Thyroid gland (tissue), 4 donors: ENCODE data around the gene ABHD8. TPM values are rescaled to one million over a fixed set of nuclear protein-coding genes. Genes with fewer than 3 reads are reported as not detected.

ENCODE experiments used
- DNase-seq, 2 donors: peaks; one replicate each; pipeline ENCODE4 v3.0.0-alpha.2; 2019
- H3K27ac ChIP-seq, 3 donors: fragments of 200-600 bp; sonication (generic); 1 replicate in 2 of 3; 2 replicates in 1 of 3; pipeline ENCODE4 v1.5.1; 2016 to 2019; ENCODE audit warnings: mild to moderate bottlenecking in 1 of 3, moderate library complexity in 1 of 3
- H3K27me3 ChIP-seq: fragments of 200-600 bp; sonication (generic); one replicate; pipeline ENCODE4 v1.5.1; 2019
- H3K36me3 ChIP-seq, 2 donors: fragments of 200-600 bp; sonication (generic); one replicate each; pipeline ENCODE4 v1.5.1; 2016 to 2019
- H3K4me1 ChIP-seq, 2 donors: fragments of 200-600 bp; sonication (generic); one replicate each; pipeline ENCODE4 v1.5.1; 2017 to 2019
- H3K4me3 ChIP-seq, 3 donors: fragments of 200-600 bp; sonication (generic); replicated peaks in 1 of 3; 1 replicate in 2 of 3; 2 replicates in 1 of 3; pipeline ENCODE4 v1.5.1; 2016; ENCODE audit warnings: mild to moderate bottlenecking in 1 of 3
- H3K9me3 ChIP-seq: fragments of 200-600 bp; sonication (generic); one replicate; pipeline ENCODE4 v1.5.1; 2017
- CTCF ChIP-seq, 6 experiments: fragments of 200-600 bp in 3 of 6; fragments of 450-650 bp in 3 of 6; sonication (generic) in 3 of 6; IDR thresholded peaks; one replicate each; pipeline ENCODE4 v1.5.1; 2016 to 2019; ENCODE audit warnings: antibody characterized with exemption in 6 of 6, mild to moderate bottlenecking in 2 of 6, inconsistent platforms in 1 of 6, moderate library complexity in 1 of 6
- POLR2A ChIP-seq, 2 donors: fragments of 450-650 bp; IDR thresholded peaks; one replicate each; pipeline ENCODE4 v1.6.1; 2017; ENCODE audit warnings: antibody characterized with exemption in 2 of 2, mild to moderate bottlenecking in 2 of 2, moderate library complexity in 1 of 2
- WGBS, 2 donors: methylation state at CpG; one replicate each; pipeline ENCODE4 v1.1.5; 2017; 5-methylcytosine and 5-hydroxymethylcytosine counted together
- intact Hi-C: fragments of 100-400 bp; cut with DNase I; formaldehyde crosslinking; loops from one replicate; pipeline ENCODE4 v1.15.1; 2023
- total RNA-seq, 4 donors: library from RNA; depleted of rRNA; stranded (reverse); fragments of >200 nt; gene quantifications; one replicate each; pipeline ENCODE4 v1.2.3, GENCODE V29; 2016

The ABHD8 gene
- total RNA-seq, 4 donors from 2014 or later: 14.4 to 31.2 (median 23.3) TPM

- H3K9me3 ChIP-seq: no peaks in the 10 kb centered on the region
- peaks cover 38 to 40% of the 10 kb centered on the region in 2 donors for H3K4me1 ChIP-seq
- no peaks in the 10 kb centered on the region for H3K27me3 ChIP-seq
- peak in 1 of 2 donors; percentile 57 for TF ChIP-seq POLR2A (IDR thresholded peaks at IDR 0.05)
- TF ChIP-seq CTCF (IDR thresholded peaks at IDR 0.05): no peak
- peak; percentile 100 for DNase-seq
- 0 to 1% methylated on average over 34 to 36 of the region's 46 CpGs for WGBS, 2 donors
- peaks cover 4 to 7% of the 10 kb centered on the region in 2 donors for H3K36me3 ChIP-seq
- H3K27ac ChIP-seq: peak within 1 kb of the TSS in 2 of 3 donors; percentile 27 to 55
- intact Hi-C loops: no loop called here
- peak within 1 kb of the TSS; percentile 77 to 81 (median 78) for H3K4me3 ChIP-seq
These were observed 6.2 kb upstream of the ABHD8 start, which contains the start of gene DDA1 for GRCh38 chr19:17309198-17309964. Gene DDA1 (plus strand): TSS chr19:17309563. CDS start chr19:17309655, 92 bp downstream.

GRCh38 chr19:17307876-17308377 lies 4.7 kb upstream of the ABHD8 start:
- no peaks in the 10 kb centered on the region for H3K36me3 ChIP-seq
- H3K27ac ChIP-seq: no peak overlapping the region
- no peak overlapping the region for H3K4me3 ChIP-seq
- peaks cover 48 to 51% of the 10 kb centered on the region in 2 donors for H3K4me1 ChIP-seq
- TF ChIP-seq CTCF (IDR thresholded peaks at IDR 0.05): no peak
- DNase-seq: no peak
- 84 to 87% methylated on average over 8 of the region's 8 CpGs for WGBS, 2 donors
- no peaks in the 10 kb centered on the region for H3K27me3 ChIP-seq
- intact Hi-C loops: no loop called here
- no peaks in the 10 kb centered on the region for H3K9me3 ChIP-seq

- Histone ChIP-seq H3K36me3 (no peaks in the 10 kb centered on the region), H3K27ac (peak overlapping the region; percentile 90 to 91 (median 90)), H3K4me3 (peak overlapping the region; percentile 37 to 57 (median 55)), H3K9me3 (no peaks in the 10 kb centered on the region), H3K4me1 (peaks cover 49 to 51% of the 10 kb centered on the region in 2 donors), H3K27me3 (no peaks in the 10 kb centered on the region)
- intact Hi-C loops: no loop called here
- TF ChIP-seq POLR2A (IDR thresholded peaks at IDR 0.05) (no peak), CTCF (IDR thresholded peaks at IDR 0.05) (no peak)
- 10 to 31% methylated on average over 6 to 18 of the region's 28 CpGs for WGBS, 2 donors
- DNase-seq: peak in 1 of 2 donors; percentile 59
These were observed 3.1 kb upstream of the ABHD8 start for GRCh38 chr19:17306285-17306714.

- Histone ChIP-seq H3K27ac (peak within 1 kb of the TSS; percentile 90 to 91 (median 90)), H3K36me3 (no peaks in the 10 kb centered on the region), H3K4me1 (peaks cover 44 to 46% of the 10 kb centered on the region in 2 donors), H3K9me3 (no peaks in the 10 kb centered on the region), H3K4me3 (peak within 1 kb of the TSS; percentile 37 to 57 (median 55)), H3K27me3 (no peaks in the 10 kb centered on the region)
- TF ChIP-seq CTCF (IDR thresholded peaks at IDR 0.05) (peak; percentile 21 to 96 (median 86)), POLR2A (IDR thresholded peaks at IDR 0.05) (peak in 1 of 2 donors; percentile 86)
- DNase-seq: peak; percentile 99
- intact Hi-C loops: no loop called here
- WGBS, 2 donors: 0 to 1% methylated on average over 17 to 21 of the region's 55 CpGs
These were observed 2.5 kb upstream of the ABHD8 start, which contains the start of gene MRPL34 for GRCh38 chr19:17305517-17306284. Gene MRPL34 (plus strand): TSS chr19:17305872. CDS start chr19:17305893, 21 bp downstream.
